GM04503 (cell line): ENCODE measurements around the gene AQP12B.
"Not testable (repeated sequence)": the region's sequence is repeated elsewhere in the genome, so short reads cannot be mapped to it uniquely, and the experiment has no call there.

Source experiments
- DNase-seq: peaks from one replicate; pipeline ENCODE4 v3.0.0-alpha.2; 2012; ENCODE audit warnings: low read depth

AQP12B gene

GRCh38 chr2:240701091-240701735, 18.5 kb upstream of the AQP12B start:
- no peak for DNase-seq

GRCh38 chr2:240700616-240701015, 17.9 kb upstream of the AQP12B start:
- not testable (repeated sequence) for DNase-seq

DNA sequence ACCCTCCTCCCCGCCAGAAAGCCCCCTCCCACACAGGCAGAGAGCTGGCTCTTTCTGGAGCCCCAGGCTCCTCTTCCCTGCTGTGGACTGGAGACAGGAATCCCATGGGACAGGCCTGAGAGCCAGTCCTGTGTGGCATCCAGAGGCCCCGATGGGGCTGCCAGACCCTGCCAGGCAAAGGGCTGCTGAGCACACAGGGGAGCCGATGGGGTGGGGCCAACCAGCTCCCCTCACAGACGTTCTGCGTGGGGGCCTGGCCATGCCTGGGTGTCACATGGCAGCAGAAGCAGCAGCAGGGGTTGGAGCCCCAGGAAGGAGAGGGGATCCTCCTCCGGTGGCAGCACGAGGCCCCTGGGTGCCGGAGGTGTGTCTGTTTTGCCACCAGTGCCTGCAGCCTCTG, 17.1 kb upstream of the AQP12B start:
- DNase-seq, result not testable (repeated sequence)

GRCh38 chr2:240698852-240699561, 16.3 kb upstream of the AQP12B start:
- not testable (repeated sequence) for DNase-seq

DNA sequence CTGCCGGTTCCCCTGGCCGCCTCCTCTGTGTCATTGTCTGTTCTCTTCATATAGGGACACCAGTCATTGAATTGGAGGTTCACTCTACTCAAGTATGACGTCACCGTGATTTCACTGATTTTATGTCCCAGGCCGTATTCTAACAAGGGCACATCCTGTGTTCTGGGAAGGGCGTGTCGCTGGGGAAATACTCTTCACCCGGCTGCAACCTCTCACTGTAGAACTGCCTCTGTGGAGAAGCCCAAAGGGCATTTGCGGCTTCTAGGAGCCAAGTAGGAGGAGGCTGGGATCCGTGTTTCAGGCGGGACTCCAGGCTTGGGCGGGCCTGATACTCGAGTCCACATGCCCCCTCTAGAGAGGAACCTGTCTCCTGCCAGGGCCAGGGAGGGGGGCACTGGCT, 13.8 kb upstream of the AQP12B start:
- DNase-seq, result not testable (repeated sequence)

DNA sequence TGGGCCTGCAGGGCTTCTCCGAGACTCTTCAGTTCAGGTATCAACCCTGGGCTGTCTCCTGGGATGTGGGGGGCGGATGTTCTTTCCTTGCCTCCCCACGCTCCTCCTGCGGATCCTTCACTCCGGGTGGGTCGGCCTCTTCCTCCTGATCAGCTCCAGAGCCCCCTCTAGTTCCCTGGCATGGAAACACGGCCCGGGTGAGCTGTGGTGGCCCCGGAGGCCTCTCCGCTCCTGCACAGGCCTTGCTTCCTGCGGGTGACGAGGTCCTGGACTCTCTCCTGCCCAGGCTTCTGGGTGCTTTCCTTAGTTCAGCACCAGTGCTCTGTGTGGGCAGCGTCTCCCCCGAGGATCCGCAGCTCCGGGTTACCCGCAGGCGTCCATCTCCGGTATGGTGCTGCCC, 12.9 kb upstream of the AQP12B start:
- not testable (repeated sequence) for DNase-seq

GRCh38 chr2:240694304-240694703, 11.6 kb upstream of the AQP12B start:
- DNase-seq, result not testable (repeated sequence)

GRCh38 chr2:240692583-240693561, 10.2 kb upstream of the AQP12B start:
- not testable (repeated sequence) for DNase-seq

GRCh38 chr2:240691631-240692420, 9.1 kb upstream of the AQP12B start, which contains the start of gene AQP12A:
Gene AQP12A, plus strand, starts transcription at chr2:240691866. Its CDS starts 48 bp downstream, at chr2:240691914.
- not testable (repeated sequence) for DNase-seq

DNA sequence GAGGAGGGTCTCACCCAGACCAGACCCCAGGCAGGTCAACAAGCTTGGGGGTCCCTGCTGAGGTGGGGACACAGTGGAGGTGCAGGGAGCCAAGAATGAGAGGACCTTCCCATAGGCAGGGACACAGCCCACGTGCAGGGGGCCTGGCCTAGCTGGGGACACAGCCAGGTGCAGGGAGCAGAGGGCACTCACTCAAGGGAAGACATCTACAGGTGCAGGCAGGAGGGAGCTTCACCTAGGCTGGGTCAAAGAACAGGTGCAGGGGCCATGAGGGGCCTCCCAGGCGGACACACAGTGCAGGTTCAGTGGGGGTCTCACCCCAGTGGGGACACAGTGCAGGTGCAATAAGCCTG, 8.4 kb upstream of the AQP12B start:
- DNase-seq, result not testable (repeated sequence)

GRCh38 chr2:240690421-240691074, 7.9 kb upstream of the AQP12B start:
- DNase-seq, result not testable (repeated sequence)

DNA sequence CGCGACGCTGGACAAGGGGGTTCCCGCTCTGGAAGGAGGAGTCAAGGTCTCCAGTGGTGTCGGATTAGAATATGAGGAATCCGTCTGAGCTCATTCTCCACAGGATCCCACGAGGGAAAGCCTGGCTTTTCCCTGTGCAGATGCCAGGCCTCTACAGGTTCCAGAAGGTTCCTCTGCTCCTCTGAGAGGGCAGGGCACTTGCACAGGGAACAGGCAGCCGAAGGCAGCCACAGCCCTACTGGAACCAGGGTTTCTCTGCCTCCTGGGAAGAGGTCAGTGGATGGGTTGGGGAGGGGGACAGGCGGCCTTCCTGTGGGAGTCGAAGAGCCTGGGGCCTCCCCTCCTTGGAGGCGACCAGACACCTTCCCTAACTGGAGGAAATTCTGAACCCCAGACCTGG, 7.3 kb upstream of the AQP12B start:
- no peak for DNase-seq

- no peak for DNase-seq
Measured at GRCh38 chr2:240688553-240688919, 5.9 kb upstream of the AQP12B start.

DNA sequence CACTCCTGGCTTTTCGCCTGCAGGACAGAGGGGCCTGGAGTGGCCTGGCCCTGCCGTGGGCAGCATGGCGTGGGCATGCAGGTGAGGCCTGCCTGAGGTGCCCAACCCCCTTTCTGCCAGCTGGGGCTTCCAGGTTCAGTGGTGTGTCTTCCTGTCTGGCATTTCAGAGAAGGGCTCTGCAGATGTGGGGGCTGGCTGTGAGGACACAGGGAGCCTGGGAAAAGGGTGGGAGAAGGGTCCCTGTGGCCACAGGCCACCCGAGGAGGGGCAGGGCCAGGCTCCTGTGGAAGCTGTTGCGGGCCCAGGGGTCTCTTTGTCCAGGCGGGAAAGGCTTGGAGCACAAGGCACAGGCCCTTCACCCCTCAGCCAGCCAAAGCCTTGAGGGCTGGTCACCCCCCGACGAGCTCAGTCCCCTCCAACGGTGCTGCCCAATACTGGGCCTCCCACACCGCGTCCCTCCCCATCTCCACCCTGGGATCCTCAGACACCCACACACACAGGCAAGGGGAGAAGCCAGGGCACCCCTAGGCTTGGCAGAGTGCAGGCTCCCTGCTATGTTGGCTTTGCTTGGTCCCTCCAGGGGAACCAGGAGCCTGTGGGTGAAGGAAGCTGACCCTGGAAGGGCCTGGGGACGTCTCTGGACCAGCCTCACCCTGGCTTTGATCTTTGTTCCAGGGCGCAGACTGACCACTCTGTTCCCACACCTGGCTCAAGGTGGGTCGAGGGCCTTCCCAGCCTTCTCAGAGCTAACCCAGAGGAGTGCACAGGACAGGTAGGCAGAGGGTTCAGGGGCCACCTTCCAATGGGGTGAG, 5.3 kb upstream of the AQP12B start:
- no peak for DNase-seq

DNA sequence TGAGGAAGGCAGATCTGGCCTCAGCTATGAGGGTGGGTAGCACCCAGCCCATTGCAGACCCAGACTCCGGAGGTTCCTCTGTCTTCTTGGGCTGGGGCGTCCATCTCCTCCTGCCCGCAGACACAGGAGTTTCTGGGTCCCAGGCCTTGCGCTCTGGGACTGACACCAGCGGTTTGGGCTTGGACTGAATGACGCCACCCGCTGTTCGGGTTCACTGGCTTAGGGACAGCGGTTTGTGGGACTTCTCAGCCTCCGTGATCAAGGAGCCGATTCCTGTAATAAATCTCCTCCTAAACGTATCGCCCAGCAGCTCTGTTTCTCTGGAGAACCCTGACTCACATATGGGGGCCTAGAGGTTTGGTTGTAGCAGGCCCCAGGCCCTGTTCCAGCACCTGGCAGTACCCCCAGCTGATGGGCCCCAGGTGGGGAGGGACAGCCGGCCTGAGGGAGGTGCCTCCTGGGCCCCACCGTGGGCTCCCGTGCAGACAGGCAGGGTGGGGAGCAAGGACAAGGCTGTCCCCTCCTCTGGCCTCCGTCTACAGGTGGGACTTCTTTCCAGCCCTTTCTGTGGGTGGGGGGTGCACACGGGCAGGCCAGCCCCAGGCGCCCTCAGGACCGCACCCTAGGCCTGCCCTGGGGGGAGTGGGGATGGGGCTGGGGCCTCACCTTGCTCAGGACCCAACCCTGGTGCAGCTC, 4.5 kb upstream of the AQP12B start:
- no peak for DNase-seq

GRCh38 chr2:240686460-240686859, 3.8 kb upstream of the AQP12B start:
- DNase-seq, result no peak

DNA sequence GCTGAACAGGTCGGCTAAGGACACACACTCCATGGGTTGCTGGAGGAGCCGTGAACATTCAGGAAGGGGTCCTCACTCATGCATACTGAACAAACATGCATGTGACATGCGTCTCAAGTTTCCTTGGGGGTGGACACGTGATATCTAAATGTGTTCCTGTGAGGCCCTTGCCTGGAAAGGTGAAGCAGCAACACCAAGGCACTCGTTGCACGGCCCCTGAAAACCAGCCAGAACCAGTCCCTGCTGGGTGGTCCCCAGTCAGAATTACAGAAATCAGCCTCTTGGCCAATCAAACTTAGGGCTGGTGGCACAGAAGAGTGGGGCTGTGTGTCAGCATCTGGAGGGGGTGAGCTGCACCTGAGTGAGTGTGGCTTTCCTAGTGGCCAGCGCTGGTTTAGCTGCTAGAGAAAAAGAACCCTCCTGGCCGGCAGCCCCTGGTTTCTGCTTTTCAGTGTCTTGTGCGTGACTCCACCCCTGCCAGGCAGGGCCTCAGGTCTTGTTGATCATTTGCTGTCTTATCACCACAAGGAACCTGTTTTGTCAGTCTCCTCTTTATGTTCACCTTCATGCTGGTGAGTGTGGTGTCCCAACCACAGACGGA, 3.2 kb upstream of the AQP12B start:
- DNase-seq, result no peak

DNA sequence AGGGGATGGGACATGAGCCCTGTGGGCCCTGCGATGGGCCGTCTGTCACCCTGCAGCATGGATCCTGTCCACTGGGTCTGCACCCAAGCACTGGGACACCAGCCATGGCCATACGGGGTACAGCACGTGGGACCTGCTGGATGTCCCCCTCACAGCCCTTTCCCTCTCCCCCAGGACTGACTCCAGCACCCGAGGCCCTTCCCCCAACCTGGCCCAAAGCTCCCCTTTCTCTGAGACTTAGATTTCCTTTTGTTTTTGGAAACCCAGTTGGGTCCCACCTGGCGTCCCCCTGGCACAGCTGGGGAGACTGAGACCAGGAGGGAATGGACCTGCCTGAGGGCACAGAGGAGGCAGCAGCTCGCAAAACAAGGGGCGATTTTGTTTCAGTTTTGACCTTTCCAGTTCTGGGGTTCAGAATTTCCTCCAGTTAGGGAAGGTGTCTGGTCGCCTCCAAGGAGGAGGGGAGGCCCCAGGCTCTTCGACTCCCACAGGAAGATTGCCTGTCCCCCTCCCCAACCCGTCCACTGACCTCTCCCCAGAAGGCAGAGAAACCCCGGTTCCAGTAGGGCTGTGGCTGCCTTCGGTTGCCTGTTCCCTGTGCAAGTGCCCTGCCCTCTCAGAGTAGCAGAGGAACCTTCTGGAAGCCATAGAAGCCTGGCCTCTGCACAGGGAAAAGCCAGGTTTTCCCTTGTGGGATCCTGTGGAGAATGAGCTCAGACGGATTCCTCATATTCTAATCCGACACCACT, 1.5 kb upstream of the AQP12B start:
- DNase-seq, result not testable (repeated sequence)
